ENCODE results near the gene RPS6KA2. TPM values are rescaled to one million over a fixed set of nuclear protein-coding genes. Genes with fewer than 3 reads are reported as not detected.

RPS6KA2 gene
- total RNA-seq, 1 donor from 2014 or later = 124 TPM

- DNase-seq (ENCODE audit: low spot score) = no peak
- Mint-ChIP-seq H3K27me3 (ENCODE audit: low read depth) (no peaks in the 10 kb centered on the region), H3K4me3 (ENCODE audit: unreplicated experiment) (no peak overlapping the region), H3K27ac (ENCODE audit: unreplicated experiment) (no peak overlapping the region), H3K4me1 (ENCODE audit: low read depth) (no peaks in the 10 kb centered on the region), H3K9me3 (ENCODE audit: low read depth) (no peaks in the 10 kb centered on the region), H3K36me3 (ENCODE audit: low read depth) (peaks cover 29% of the 10 kb centered on the region)
- no peak for TF ChIP-seq CTCF (IDR thresholded peaks at IDR 0.05)
These were observed 188.7 kb downstream of the RPS6KA2 start for GRCh38 chr6:166438211-166438861.

- Mint-ChIP-seq H3K27me3 (ENCODE audit: low read depth) (no peaks in the 10 kb centered on the region), H3K4me1 (ENCODE audit: low read depth) (no peaks in the 10 kb centered on the region), H3K36me3 (ENCODE audit: low read depth) (peaks cover 28% of the 10 kb centered on the region), H3K4me3 (ENCODE audit: unreplicated experiment) (no peak overlapping the region), H3K27ac (ENCODE audit: unreplicated experiment) (no peak overlapping the region), H3K9me3 (ENCODE audit: low read depth) (no peaks in the 10 kb centered on the region)
- DNase-seq (ENCODE audit: low spot score) = no peak
- TF ChIP-seq CTCF (IDR thresholded peaks at IDR 0.05) = no peak
These were observed 189.4 kb downstream of the RPS6KA2 start for GRCh38 chr6:166437661-166438060.

GRCh38 chr6:166436195-166437139, 190.6 kb downstream of the RPS6KA2 start:
- H3K4me1 Mint-ChIP-seq (ENCODE audit: low read depth) = no peaks in the 10 kb centered on the region
- no peak overlapping the region for H3K4me3 Mint-ChIP-seq (ENCODE audit: unreplicated experiment)
- H3K9me3 Mint-ChIP-seq (ENCODE audit: low read depth) = no peaks in the 10 kb centered on the region
- TF ChIP-seq CTCF (IDR thresholded peaks at IDR 0.05) = no peak
- H3K36me3 Mint-ChIP-seq (ENCODE audit: low read depth) = peaks cover 31% of the 10 kb centered on the region
- DNase-seq (ENCODE audit: low spot score) = no peak
- H3K27ac Mint-ChIP-seq (ENCODE audit: unreplicated experiment) = no peak overlapping the region
- H3K27me3 Mint-ChIP-seq (ENCODE audit: low read depth) = no peaks in the 10 kb centered on the region

- H3K36me3 Mint-ChIP-seq (ENCODE audit: low read depth) = peaks cover 28% of the 10 kb centered on the region
- no peak overlapping the region for H3K4me3 Mint-ChIP-seq (ENCODE audit: unreplicated experiment)
- no peaks in the 10 kb centered on the region for H3K9me3 Mint-ChIP-seq (ENCODE audit: low read depth)
- TF ChIP-seq CTCF (IDR thresholded peaks at IDR 0.05) = no peak
- DNase-seq (ENCODE audit: low spot score) = no peak
- no peak overlapping the region for H3K27ac Mint-ChIP-seq (ENCODE audit: unreplicated experiment)
- no peaks in the 10 kb centered on the region for H3K4me1 Mint-ChIP-seq (ENCODE audit: low read depth)
- no peaks in the 10 kb centered on the region for H3K27me3 Mint-ChIP-seq (ENCODE audit: low read depth)
These were observed 191.5 kb downstream of the RPS6KA2 start for GRCh38 chr6:166435574-166435973.

- no peak for TF ChIP-seq CTCF (IDR thresholded peaks at IDR 0.05)
- H3K9me3 Mint-ChIP-seq (ENCODE audit: low read depth) = no peaks in the 10 kb centered on the region
- H3K4me3 Mint-ChIP-seq (ENCODE audit: unreplicated experiment) = no peak overlapping the region
- peaks cover 29% of the 10 kb centered on the region for H3K36me3 Mint-ChIP-seq (ENCODE audit: low read depth)
- H3K27ac Mint-ChIP-seq (ENCODE audit: unreplicated experiment) = no peak overlapping the region
- H3K27me3 Mint-ChIP-seq (ENCODE audit: low read depth) = no peaks in the 10 kb centered on the region
- no peaks in the 10 kb centered on the region for H3K4me1 Mint-ChIP-seq (ENCODE audit: low read depth)
- DNase-seq (ENCODE audit: low spot score) = no peak
These were observed 192.7 kb downstream of the RPS6KA2 start for GRCh38 chr6:166434336-166434735.
